HG03039 (cell line): ENCODE results near the gene MTRR.

Source experiments
- ATAC-seq: cut with Tn5 transposase; IDR thresholded peaks from one replicate; pipeline ENCODE4 v1.9.1; 2021; ENCODE audit warnings: mild to moderate bottlenecking, moderate library complexity; ENCODE audit not compliant: unreplicated experiment

Gene MTRR

DNA sequence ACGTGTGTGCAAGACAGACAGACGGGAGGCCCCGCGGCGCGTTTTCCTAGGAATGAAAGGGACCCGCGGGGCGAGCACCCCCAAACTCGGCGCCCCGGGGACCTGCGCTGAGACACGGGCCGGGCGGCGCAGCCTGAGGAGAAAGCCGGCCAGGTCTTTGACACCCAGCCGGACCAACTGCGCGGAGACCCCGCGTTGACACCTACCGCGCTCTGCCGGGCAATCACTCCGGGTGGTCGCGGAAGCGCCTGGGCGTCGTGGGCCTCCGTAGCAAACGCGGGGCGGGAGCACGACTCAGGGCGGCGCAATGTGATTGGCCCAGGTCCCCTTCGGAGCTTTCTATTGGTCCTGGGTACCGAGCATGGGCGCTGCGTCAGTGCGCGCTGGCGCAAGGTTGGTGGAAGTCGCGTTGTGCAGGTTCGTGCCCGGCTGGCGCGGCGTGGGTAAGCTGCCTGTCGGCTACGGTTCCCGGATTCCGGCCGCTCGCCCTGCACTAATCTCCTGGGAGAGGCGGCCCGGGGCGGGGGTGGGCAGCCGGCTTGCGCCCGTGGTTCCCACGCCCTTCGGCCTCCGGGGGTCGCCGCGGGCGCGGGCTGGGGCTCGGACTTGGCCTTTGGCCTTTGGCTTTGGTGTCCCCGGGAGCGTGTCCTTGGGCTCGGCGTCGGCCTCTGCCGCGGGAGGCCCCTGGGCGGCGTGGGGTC, at the start of gene MTRR, which contains the start of gene FASTKD3:
MTRR (plus strand) TSS at position 376 of the 701 bp plus-strand sequence. CDS start 1,647 bp downstream, outside the sequence.
FASTKD3 (minus strand) TSS at position 259 of the 701 bp plus-strand sequence. CDS start 948 bp downstream, outside the sequence.
- ATAC-seq, result peak; percentile 98

DNA sequence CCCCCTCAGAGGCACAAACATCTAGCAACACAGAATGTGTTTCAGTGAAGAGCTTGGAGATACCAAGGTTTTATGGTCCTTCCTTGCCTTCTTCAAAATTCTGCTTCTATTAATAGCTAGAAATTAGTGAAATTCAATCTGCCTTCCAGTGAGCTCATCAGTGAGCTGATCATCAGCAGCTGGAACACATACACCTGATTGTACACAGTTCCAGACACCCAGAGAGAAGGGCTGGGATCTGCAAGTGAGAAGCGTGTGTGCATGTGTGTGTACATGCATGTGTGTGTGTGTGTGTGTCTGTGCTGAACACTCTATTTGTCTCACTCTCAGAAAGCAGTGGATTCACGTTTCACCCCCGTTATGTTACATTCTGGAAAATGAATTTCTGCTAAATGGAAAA, 46.5 kb upstream of the MTRR start:
- no peak for ATAC-seq

DNA sequence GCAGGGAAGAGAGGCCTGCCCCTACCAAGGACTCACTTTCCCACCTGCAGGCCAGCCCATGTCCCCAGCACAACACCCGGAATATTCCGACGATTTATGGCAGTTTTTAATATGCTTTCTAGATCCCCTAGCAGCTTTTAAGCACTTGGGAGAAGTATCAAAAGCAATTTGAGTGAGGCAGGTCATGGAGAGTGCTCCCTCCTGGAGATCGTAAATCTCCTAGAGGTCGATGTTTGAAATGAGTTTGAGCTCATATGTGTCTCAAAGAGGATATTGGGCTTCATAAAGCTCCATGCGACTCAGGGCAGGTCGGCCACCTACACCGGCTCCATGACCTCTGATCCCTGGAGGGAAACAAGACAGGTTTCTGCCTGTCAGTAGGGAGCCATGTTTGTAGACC, 45.4 kb upstream of the MTRR start:
- ATAC-seq, result no peak

DNA sequence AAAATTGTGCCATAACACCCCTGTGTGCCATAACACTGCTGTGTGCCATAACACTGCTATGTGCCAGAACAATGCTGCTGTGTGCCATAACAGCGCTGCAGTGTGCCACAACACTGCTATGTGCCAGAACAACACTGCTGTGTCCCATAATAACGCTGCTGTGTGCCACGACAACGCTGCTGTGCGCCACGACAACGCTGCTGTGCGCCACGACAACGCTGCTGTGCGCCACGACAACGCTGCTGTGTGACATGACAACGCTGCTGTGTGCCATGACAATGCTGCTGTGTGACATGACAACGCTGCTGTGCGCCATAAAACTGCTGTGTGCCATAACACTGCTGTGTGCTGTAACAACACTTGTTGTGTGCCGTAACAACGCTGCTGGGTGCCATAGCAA, 44.0 kb upstream of the MTRR start:
- ATAC-seq, result no peak

DNA sequence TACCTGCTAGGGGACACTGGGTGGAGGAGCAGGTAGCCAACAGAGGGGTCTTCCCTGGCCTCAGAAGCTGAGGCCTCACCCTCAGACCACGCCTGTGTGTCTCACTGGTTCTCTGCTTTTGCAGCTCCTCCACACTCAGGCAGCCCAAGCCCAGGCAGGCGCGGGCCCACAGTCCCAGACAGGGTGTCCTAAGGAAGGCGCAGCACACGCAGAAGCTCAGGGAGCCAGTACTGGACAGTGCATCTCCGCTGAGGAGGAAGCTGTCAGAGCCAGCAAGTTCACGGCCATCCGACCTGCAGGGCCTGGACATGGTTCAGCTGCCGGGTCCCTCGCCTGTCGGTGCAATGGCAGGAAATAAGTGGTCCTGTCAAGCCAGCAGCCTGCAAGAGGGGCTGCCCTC, 43.3 kb upstream of the MTRR start:
- no peak for ATAC-seq

DNA sequence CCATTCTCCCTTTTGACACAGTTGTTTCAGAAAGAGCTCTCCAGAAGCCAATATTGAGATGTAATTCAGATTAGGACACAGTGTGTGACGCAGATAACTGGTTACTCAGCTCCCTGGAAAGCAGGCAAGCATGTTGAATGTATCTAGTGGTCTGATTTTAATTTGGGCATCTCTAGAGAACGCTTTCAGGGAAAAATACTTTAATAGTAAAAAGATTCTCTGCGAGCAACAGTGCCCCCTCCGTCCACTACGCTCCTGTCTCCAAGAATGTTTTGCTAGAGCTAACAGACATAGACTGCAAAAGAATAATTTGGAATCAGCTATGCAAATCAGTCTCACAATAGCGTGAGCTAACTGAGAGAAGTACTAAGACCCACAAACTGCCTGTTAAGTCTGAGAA, 41.3 kb upstream of the MTRR start:
- no peak for ATAC-seq

DNA sequence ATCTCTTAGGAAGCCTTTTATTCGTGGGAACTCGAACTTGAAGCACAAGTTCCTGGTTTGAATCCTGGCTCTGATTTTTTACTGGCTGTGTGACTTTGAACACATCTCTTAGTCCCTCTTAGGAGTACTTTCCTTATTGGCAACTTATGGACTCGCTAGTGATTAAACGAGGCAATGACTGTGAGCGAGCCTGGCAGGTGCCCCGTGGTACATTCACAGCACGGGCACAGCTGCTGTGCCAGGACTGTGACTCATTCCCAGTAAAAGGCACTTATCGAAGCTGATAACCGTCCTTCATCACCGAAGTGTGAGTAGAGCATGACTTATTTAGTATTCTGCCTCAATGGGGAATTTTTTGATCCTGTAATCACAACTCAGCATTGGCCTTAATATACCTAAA, 40.7 kb upstream of the MTRR start:
- ATAC-seq, result no peak

DNA sequence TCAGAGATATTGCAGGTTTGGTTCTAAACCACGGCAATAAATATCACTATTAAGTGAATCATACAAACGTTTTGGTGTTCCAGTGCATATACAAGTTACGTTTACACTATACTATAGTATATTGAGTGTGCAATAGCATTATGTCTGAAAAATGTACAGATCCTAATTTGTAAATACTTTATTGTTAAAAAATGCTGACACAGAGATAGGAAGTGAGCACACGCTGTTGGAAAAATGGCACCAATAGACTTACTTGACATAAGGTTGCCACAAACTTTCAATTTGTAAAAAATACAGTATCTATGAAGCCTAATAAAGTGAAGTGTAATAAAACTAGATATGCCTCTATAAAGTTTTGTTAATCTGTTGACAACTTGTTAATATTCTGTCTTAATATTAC, 34.0 kb upstream of the MTRR start:
- ATAC-seq, result no peak

DNA sequence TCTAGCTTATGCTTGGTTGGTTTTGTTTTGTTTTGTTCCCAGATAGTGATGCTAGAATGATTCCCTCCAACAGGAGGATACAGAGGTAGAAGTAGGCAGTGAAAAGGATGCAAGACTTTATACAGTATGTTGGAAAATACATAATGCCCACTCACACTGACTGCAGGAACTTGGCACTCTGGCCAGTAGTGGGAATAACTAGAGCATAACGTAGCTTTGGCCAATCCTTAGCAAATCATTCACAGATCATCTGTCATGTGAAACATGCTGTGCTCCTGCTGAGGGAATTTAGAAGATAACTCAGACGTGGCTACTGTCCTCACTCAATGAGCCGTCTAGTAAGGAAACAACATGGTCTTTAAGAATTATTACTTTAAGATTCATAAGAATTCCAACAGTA, 31.5 kb upstream of the MTRR start:
- ATAC-seq, result no peak

DNA sequence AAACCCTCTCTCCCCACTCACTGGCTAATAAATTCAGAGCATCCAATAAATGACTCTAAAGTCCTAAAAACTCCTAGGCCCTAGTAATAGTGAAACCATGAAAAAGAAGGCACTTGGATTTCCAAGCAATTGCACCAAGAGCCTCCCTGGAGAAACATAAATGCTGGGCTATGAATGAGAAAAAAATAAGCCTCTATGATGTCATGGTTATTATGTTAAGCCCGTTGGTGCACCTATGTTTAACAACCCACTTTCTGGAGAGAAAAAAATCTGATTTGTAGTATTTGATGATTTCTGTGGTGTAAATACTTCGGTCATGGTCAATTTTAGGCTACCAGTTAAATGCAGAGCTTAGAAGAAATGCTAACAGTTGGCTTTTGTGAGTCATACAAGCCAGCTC, 26.4 kb upstream of the MTRR start:
- no peak for ATAC-seq

DNA sequence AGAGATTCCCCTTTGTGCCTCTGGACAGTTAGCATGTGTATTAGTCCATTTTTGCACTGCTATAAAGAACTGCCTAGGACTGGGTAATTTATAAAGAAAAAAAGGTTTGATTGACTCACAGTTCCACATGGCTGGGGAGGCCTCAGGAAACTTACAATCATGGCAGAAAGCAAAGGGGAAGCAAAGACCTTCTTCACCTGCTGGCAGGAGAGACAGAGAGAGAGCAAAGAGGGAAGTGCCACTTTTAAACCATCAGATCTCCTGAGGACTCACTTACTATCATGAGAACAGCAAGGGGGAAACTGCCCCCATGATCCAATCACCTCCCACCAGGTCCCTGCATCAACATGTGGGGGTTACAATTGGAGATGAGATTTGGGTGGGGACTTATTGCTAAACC, 24.0 kb upstream of the MTRR start:
- ATAC-seq, result no peak

DNA sequence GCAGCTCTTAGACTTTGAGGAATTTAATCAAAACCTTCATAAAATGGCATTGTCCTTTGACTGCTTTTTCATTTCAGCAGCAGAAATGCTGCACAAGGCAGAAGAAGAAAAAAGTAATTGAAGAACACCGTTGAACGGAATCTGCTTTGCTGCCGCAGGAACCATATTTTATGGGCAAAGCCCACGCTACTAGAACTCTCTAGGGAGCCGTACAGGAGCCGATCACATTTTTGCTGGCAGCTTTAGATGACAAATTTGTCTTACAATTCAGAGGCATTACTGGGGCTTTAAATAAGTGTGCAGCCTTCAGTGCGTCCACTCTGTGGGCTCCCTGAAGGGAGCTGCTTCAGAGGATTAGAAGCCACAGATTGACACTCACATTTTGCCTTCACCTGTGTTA, 23.4 kb upstream of the MTRR start:
- ATAC-seq, result no peak

DNA sequence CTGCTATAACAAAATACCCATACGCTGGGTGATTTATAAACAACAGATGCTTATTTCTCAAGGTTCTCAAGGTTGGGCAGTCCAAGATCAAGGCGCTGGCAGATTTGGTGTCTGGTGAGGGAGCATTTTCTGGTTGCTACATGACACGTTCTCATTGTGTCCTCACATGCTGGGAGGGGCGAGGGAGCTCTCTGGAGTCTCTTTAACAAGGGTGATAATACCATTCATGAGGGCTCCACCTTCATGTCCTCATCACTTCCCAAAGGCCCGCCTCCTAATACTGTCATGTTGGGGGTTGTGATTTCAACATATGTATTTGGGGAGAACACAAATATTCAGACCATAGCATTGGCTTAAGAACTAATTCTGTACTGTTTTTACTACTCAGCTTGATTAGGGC, 22.6 kb upstream of the MTRR start:
- ATAC-seq, result no peak

DNA sequence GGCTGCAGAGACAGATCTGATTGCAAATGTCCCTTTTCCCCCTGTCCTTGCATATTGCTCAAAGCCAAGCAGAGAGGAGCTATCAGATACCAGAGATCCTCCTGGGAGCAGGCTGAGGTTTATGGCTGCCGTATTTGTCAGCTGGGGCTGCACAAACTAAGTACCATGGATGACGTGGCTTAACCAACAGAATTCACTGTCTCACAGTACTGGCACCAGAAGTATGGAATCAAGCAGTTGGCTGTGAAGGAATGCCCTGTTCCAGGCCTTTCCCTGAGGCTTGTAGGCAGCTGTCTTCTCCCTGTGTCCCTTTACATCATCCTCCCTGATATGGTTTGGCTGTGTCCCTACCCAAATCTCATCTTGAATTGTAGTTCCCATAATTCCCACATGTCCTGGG, 20.7 kb upstream of the MTRR start:
- ATAC-seq, result no peak

DNA sequence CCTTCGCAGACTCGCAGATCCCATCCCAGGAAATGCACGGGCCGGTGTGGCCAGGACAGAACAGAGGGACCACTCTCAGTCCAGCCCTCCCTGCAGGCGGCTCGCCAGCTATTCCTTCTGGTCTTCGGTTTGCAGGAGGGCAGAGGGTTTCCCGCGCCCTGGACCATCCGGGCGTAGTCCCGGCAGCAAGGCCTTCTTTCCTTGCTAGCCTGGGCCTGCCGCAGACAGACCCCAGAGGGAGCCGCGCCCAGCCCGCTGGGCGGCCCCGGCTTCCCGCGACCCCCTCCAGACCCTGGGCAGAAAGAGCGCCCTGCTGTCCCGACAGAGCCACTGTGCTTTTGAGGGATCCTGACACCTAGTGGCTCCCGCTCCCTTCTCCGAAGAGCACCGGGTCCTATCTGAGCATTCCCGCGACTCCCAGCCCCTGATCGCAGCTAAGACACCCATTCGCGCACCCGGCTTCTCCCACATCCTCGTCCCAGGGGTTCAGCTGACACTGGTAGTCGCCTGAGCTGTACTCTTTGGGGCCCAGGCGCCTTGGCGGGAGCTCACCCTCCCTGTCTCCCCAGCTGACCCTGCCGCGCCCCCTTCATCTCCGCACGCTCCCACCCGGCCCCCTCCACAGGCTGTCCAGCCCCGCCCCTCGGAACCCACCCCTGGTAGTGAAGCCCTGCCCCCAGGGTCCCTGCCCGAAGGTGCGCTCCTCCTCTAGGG, 19.1 kb upstream of the MTRR start:
- no peak for ATAC-seq

DNA sequence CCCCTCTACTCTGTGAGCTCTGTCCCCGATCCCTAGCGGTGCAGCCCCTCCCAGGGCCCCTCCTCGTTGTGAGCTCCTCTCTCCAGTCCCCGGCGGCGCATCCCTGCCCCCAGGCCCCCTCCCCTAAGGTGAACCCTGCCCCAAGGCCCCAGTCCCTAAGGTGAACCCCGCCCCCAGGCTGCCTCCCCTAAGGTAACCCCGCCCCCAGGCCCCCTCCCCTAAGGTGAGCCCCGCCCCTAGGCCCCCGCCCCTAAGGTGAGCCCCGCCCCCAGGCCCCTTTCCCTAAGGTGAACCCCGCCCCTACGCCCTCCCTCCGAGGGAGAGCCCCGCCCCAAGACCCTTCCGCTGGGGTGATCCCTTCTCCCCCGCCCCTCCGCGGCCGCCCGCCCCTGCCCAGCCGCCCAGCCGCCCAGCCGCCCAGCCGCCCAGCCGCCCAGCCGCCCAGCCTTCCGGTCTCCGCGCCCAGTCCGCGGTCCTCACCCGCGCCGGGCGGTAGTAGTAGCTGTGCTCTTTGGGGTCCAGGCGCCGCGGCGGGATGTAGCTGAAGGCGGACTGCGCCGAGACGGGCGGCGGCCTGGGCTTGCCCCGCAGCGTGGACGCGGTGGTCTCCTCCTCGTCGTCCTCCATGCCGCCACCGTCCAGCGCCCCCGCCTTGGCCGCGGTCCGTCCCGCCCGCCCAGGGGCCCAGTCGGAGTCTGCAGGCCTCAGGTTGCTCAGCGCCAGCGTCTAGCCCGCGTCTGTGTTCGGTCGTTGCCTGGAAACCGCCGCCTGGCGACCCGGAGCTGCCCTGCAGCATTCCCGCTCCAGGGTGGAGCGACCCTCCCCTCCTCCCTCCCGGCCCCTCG, 18.3 kb upstream of the MTRR start, which contains the start of gene CFAP90:
CFAP90 (minus strand) TSS at position 739 of the 845 bp plus-strand sequence; CDS start at position 627, 112 bp downstream.
- no peak for ATAC-seq

DNA sequence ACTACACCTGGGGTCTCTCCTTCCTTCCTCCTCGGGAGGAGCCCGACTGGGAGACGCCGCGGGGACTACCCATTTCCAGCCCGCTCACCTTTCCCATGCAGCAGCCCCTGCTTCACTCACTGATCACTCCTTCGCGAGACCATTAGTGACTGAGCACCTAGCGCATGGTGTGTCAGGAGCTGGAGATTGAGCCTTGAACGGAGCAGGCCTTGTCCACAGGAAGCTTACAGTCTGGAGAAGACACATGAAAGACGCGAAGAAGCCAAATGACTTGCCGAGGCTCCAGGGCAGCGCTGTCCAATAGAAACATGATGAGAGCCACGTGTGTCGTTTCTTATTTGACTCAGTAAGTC, 17.7 kb upstream of the MTRR start:
- no peak for ATAC-seq

DNA sequence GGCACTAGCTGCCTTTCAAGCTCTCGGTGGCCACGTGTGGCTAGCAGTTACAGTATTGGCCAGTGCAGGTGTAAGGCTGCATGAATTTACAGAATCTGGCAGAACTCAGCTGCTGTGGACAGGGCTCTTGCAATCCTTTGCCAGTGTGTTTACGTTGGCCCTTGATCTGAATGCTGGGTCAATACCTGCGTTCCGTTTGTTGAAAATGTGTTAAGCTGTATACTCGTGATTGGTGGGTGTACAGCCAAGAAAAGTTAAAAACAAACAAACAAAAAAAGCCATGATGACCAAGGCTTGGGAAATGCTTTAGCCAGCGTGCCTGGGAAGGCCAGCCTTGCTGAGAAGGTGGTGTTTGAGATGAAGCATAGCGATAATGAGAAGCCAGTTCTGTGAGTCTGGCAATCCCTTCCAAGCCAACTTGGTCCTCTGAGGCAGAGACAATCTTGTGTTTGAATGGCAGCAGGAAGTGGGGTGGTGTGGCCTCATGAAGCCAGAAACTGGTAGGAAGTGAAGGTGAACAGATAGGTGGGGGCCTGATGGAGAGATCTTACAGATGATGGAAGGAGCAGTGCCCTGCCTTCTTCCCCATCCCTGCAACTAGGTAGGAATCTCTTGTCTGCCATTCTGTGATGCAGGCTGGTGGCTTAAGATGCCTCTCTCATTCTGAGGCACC, 17.2 kb upstream of the MTRR start:
- ATAC-seq, result no peak

DNA sequence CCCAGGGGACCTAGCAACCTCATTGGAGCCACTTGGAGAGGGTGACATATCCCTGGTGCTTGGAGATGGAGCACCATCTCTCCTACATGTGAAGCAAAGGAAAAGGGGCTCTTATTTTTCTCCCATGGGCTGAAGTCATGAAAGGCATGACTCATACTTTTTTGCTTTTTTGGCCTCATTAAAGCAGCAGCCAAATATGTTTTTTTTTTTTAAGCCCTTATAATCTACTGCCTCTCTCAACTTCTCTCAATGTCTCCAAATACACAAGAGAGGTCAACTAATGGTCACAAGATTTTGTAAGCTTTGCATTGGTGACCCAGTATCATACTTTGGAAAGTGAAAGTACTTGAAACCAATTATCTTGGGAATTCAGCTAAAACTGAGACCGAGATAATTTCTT, 16.4 kb upstream of the MTRR start:
- ATAC-seq, result no peak

DNA sequence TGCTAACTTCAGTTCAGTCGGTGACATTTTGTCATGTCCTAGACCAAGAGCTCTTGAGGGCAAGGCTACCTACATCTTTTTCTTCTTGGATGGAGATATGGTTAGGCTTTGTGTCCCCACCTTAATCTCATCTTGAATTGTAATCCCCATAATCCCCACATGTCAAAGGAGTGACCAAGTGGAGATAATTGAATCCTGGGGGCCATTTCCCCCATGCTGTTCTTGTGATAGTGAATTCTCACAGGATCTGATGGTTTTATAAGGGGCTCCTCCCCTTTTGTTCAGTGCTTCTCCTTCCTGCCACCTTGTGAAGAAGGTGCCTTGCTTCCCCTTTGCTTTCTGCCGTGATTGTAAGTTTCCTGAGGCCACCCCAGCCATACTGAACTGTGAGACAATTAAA, 16.0 kb upstream of the MTRR start:
- no peak for ATAC-seq

DNA sequence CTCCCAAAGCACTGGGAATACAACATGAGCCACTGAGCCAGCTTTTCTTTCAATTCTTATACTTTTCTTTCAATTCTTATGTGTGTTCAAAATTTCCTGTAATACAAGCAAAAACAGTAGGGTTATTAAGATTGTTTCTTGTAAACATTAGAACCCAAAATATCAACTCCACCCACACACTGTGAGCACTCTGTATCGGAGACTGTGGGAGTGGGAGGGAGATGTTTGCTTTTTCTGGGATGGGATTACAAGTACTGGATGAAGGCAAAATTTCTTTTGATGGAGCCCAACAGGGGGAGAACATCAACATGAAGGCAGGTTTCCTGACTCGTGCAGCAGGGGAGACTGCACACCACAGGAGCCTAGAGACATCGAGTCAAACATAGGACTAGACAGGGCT, 13.3 kb upstream of the MTRR start:
- ATAC-seq, result no peak
